Activated T-helper 9 cell treated with anti-CD3 and anti-CD28 coated beads, Interleukin-2, amount 50 U/mL, for 16 hours (primary cell): ENCODE data around the gene ATAT1.

ENCODE experiments used
- DNase-seq: peaks from one replicate; pipeline ENCODE4 v3.0.0-alpha.2; 2020; ENCODE audit warnings: low read depth

Gene ATAT1

GRCh38 chr6:30684386-30685156, 57.9 kb downstream of the ATAT1 start:
- DNase-seq, result peak; percentile 33

- DNase-seq, result no peak
These were observed 58.7 kb downstream of the ATAT1 start for GRCh38 chr6:30685157-30686008.

GRCh38 chr6:30686009-30686907, 59.6 kb downstream of the ATAT1 start, which contains the start of gene PPP1R18:
PPP1R18 (minus strand) TSS chr6:30686645; CDS start chr6:30686018, 627 bp downstream.
- peak; percentile 76 for DNase-seq

- DNase-seq, result peak; percentile 60
These were observed 60.4 kb downstream of the ATAT1 start for GRCh38 chr6:30686908-30687658.

- DNase-seq, result no peak
These were observed 61.2 kb downstream of the ATAT1 start for GRCh38 chr6:30687659-30688431.

GRCh38 chr6:30688569-30688968, 61.9 kb downstream of the ATAT1 start:
- no peak for DNase-seq

GRCh38 chr6:30689022-30689865, 62.6 kb downstream of the ATAT1 start:
- DNase-seq, result no peak

GRCh38 chr6:30689985-30690384, 63.3 kb downstream of the ATAT1 start:
- no peak for DNase-seq

- peak; percentile 71 for DNase-seq
These were observed 63.9 kb downstream of the ATAT1 start, which contains the start of gene NRM for GRCh38 chr6:30690403-30691207. NRM (minus strand) TSS chr6:30690984; CDS start chr6:30690974, 10 bp downstream.

- no peak for DNase-seq
These were observed 64.7 kb downstream of the ATAT1 start for GRCh38 chr6:30691208-30691847.
